Astrocyte of the hippocampus (primary cell): ENCODE measurements around the gene CLASP1.
"Not testable (repeated sequence)": the region's sequence is repeated elsewhere in the genome, so short reads cannot be mapped to it uniquely, and the experiment has no call there.

Source experiments
- DNase-seq: peaks from one replicate; pipeline ENCODE4 v3.0.0; 2011; ENCODE audit warnings: low read depth, low spot score

Gene CLASP1

GRCh38 chr2:121331324-121331723 lies 317.9 kb downstream of the CLASP1 start:
- not testable (repeated sequence) for DNase-seq

- no peak for DNase-seq
Observed at GRCh38 chr2:121330921-121331320, 318.3 kb downstream of the CLASP1 start.

GRCh38 chr2:121329786-121330185 lies 319.5 kb downstream of the CLASP1 start:
- DNase-seq = no peak

- no peak for DNase-seq
Observed at GRCh38 chr2:121326628-121327027, 322.6 kb downstream of the CLASP1 start.

- DNase-seq = no peak
Observed at GRCh38 chr2:121324601-121325000, 324.7 kb downstream of the CLASP1 start.

GRCh38 chr2:121321476-121321875 lies 327.8 kb downstream of the CLASP1 start:
- no peak for DNase-seq

- DNase-seq = no peak
Observed at GRCh38 chr2:121319941-121320340, 329.3 kb downstream of the CLASP1 start.

- no peak for DNase-seq
Observed at GRCh38 chr2:121316986-121317385, 332.3 kb downstream of the CLASP1 start.

GRCh38 chr2:121313701-121314100 lies 335.6 kb downstream of the CLASP1 start:
- DNase-seq = not testable (repeated sequence)

GRCh38 chr2:121309801-121310200 lies 339.5 kb downstream of the CLASP1 start:
- DNase-seq = peak; percentile 40

- DNase-seq = no peak
Observed at GRCh38 chr2:121309323-121309722, 339.9 kb downstream of the CLASP1 start.

- no peak for DNase-seq
Observed at GRCh38 chr2:121307048-121307447, 342.2 kb downstream of the CLASP1 start.

GRCh38 chr2:121304941-121305340 lies 344.3 kb downstream of the CLASP1 start:
- DNase-seq = no peak

- DNase-seq = no peak
Observed at GRCh38 chr2:121303531-121304263, 345.6 kb downstream of the CLASP1 start.

- not testable (repeated sequence) for DNase-seq
Observed at GRCh38 chr2:121301190-121301589, 348.1 kb downstream of the CLASP1 start.

GRCh38 chr2:121298476-121298875 lies 350.8 kb downstream of the CLASP1 start:
- DNase-seq = no peak

GRCh38 chr2:121297866-121298265 lies 351.4 kb downstream of the CLASP1 start:
- DNase-seq = not testable (repeated sequence)

GRCh38 chr2:121297217-121297830 lies 351.9 kb downstream of the CLASP1 start:
- peak; percentile 52 for DNase-seq

- no peak for DNase-seq
Observed at GRCh38 chr2:121295911-121296650, 353.2 kb downstream of the CLASP1 start.

GRCh38 chr2:121294881-121295840 lies 354.1 kb downstream of the CLASP1 start:
- DNase-seq = no peak
